ENCODE measurements around the gene SLC31A2. TPM values are rescaled to one million over a fixed set of nuclear protein-coding genes. Genes with fewer than 3 reads are reported as not detected.

The SLC31A2 gene
- total RNA-seq, 1 donor from 2014 or later = 74.8 TPM

- ATAC-seq = no peak
- Histone ChIP-seq H3K36me3 (no peaks in the 10 kb centered on the region), H3K4me1 (no peaks in the 10 kb centered on the region), H3K9me3 (no peaks in the 10 kb centered on the region), H3K27me3 (ENCODE audit: low read depth) (no peaks in the 10 kb centered on the region), H3K27ac (no peak overlapping the region), H3K4me3 (no peak overlapping the region)
- intact Hi-C loops (cut with DNase I) = no loop called here
- no peak for DNase-seq
- TF ChIP-seq, protein P1, sequence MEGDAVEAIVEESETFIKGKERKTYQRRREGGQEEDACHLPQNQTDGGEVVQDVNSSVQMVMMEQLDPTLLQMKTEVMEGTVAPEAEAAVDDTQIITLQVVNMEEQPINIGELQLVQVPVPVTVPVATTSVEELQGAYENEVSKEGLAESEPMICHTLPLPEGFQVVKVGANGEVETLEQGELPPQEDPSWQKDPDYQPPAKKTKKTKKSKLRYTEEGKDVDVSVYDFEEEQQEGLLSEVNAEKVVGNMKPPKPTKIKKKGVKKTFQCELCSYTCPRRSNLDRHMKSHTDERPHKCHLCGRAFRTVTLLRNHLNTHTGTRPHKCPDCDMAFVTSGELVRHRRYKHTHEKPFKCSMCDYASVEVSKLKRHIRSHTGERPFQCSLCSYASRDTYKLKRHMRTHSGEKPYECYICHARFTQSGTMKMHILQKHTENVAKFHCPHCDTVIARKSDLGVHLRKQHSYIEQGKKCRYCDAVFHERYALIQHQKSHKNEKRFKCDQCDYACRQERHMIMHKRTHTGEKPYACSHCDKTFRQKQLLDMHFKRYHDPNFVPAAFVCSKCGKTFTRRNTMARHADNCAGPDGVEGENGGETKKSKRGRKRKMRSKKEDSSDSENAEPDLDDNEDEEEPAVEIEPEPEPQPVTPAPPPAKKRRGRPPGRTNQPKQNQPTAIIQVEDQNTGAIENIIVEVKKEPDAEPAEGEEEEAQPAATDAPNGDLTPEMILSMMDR (IDR thresholded peaks at IDR 0.05) = no peak
Measured at GRCh38 chr9:113125386-113126035, 25.3 kb upstream of the SLC31A2 start.

- H3K27ac ChIP-seq = no peak overlapping the region
- TF ChIP-seq, protein P1 (IDR thresholded peaks at IDR 0.05) = no peak
- H3K4me1 ChIP-seq = no peaks in the 10 kb centered on the region
- intact Hi-C loops (cut with DNase I) = no loop called here
- H3K4me3 ChIP-seq = no peak overlapping the region
- DNase-seq = no peak
- H3K27me3 ChIP-seq (ENCODE audit: low read depth) = no peaks in the 10 kb centered on the region
- ATAC-seq = no peak
- H3K36me3 ChIP-seq = no peaks in the 10 kb centered on the region
- no peaks in the 10 kb centered on the region for H3K9me3 ChIP-seq
Measured at GRCh38 chr9:113129466-113129865, 21.3 kb upstream of the SLC31A2 start.

DNA sequence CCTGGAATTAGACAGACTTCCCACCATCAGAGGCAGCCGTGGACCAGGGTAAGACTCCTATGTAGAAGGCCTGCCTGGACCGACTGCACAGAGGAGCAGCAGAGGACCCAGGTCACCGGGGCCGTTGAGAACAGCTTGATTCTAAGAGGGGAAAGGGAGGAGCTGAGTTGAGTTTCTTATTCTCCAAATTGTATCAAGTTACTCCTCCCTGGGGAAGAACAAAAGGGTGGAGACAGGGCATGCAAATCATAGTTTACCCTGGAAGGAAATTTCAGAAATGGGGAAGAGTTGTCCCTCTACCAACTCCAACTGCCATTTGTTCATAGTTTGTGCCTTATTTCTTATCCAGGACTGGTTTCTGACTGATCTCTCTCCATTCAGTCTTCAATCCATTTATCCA lies 20.9 kb upstream of the SLC31A2 start:
- no peaks in the 10 kb centered on the region for H3K27me3 ChIP-seq (ENCODE audit: low read depth)
- no peak overlapping the region for H3K27ac ChIP-seq
- no peaks in the 10 kb centered on the region for H3K4me1 ChIP-seq
- no peaks in the 10 kb centered on the region for H3K36me3 ChIP-seq
- TF ChIP-seq, protein P1 (IDR thresholded peaks at IDR 0.05) = no peak
- H3K4me3 ChIP-seq = no peak overlapping the region
- DNase-seq (no peak), ATAC-seq (no peak)
- no peaks in the 10 kb centered on the region for H3K9me3 ChIP-seq
- intact Hi-C loops (cut with DNase I) = no loop called here

DNA sequence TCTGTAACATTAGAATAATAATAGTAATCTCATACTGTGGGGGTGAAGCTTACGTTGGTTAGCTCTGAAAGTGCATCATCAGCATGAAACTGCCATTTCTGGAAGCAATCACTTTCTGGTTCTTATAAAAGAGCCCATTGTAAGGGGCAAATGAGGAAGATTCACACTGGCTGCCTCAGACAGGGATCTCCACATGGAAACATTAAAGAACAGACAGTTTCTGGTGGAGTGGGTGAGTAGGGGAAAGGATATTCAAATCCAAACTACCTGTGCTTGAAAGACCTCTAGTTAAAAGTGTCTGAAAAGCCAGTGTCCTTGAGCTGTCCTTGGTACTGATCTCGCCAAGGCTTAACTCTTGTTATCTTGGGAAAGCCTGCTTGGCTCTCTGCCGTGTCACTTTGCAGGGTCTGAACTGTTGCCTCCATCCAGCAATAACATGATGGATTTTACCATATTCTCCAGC lies 19.1 kb upstream of the SLC31A2 start:
- ATAC-seq (no peak), DNase-seq (no peak)
- Histone ChIP-seq H3K27me3 (ENCODE audit: low read depth) (no peaks in the 10 kb centered on the region), H3K36me3 (no peaks in the 10 kb centered on the region), H3K9me3 (no peaks in the 10 kb centered on the region), H3K4me1 (no peaks in the 10 kb centered on the region), H3K4me3 (no peak overlapping the region), H3K27ac (no peak overlapping the region)
- TF ChIP-seq, protein P1 (IDR thresholded peaks at IDR 0.05) = no peak
- intact Hi-C loops (cut with DNase I) = no loop called here

DNA sequence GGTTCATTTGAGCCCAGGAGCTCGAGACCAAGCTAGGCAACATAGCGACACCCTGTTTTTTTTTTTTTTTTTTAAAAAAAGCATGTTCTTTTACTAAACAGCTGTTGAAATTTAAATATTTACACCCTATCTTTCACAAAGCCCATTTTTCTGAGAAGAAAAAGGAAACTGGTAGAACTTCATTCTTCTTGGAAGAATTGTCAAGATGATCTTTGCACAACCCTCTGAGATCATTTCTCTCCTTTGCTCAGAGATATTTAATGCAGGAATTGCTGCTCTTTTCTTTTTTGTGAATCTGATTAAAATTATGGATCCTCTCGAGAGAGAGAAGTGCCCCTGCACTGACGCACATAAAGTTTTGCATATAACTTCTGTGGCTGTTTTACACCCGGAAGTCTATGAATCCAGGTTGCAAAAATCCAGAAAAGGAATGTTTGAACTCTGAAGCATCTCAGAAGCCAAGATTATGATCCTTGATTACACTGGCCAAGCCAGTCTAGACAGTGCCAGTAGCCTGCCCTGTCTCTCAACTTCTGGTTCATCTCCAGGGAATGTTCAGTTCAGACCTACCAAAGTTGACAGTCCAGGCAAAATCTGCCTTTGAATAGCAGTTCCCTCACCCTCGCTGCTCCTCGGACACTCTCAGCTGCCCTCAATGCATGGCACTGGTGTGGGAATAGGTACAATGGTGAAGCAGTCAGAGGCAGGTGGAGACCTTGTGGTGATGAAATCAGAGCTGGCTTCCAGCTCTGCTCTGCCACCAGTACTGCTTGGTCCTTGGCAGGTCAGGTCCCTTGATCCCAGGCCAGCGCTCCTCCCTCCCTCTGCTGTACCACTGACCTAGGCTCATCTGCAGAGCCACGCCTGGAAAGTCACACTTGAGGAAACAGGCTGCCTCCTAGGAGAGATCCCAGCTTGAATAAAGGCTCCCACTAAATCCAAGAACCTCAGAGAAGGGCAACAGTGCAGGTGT lies 13.3 kb upstream of the SLC31A2 start:
- no peaks in the 10 kb centered on the region for H3K4me1 ChIP-seq
- ATAC-seq = no peak
- intact Hi-C loops (cut with DNase I) = no loop called here
- DNase-seq = no peak
- TF ChIP-seq, protein P1 (IDR thresholded peaks at IDR 0.05) = no peak
- H3K4me3 ChIP-seq = no peak overlapping the region
- H3K27ac ChIP-seq = no peak overlapping the region
- no peaks in the 10 kb centered on the region for H3K27me3 ChIP-seq (ENCODE audit: low read depth)
- H3K36me3 ChIP-seq = no peaks in the 10 kb centered on the region
- no peaks in the 10 kb centered on the region for H3K9me3 ChIP-seq
